SK-N-SH treated with all-trans-retinoic acid at 6 μM for 48 hours (cell line): ENCODE data around the gene CACNA1C.

ENCODE experiments used
- ATAC-seq: fragments of 200-7000 bp; cut with Tn5 transposase; 3 replicates; pipeline ENCODE4 v1.9.1; 2020; ENCODE audit warnings: mild to moderate bottlenecking, moderate library complexity
- BACH2 ChIP-seq: fragments of 250-450 bp; sonication (Bioruptor Pico); IDR thresholded peaks from 2 replicates; pipeline ENCODE4 v1.9.0; 2021; ENCODE audit warnings: mild to moderate bottlenecking, borderline replicate concordance
- CSDC2 ChIP-seq: fragments of 250-450 bp; sonication (Bioruptor Pico); IDR thresholded peaks from 2 replicates; pipeline ENCODE4 v1.5.0; 2020; ENCODE audit warnings: mild to moderate bottlenecking, moderate library complexity
- ESRRG ChIP-seq: fragments of 250-450 bp; sonication (Bioruptor Pico); IDR thresholded peaks from 2 replicates; pipeline ENCODE4 v1.6.1; 2021; ENCODE audit warnings: mild to moderate bottlenecking
- GLIS3 ChIP-seq: fragments of 250-450 bp; sonication (Bioruptor Pico); IDR thresholded peaks from 2 replicates; pipeline ENCODE4 v1.5.0; 2020; ENCODE audit warnings: mild to moderate bottlenecking, moderate library complexity
- ISL1 ChIP-seq: fragments of 250-450 bp; sonication (Bioruptor Pico); IDR thresholded peaks from 2 replicates; pipeline ENCODE4 v2.1.2; 2022; ENCODE audit warnings: mild to moderate bottlenecking, moderate library complexity
- OSR1 ChIP-seq: fragments of 250-450 bp; sonication (Bioruptor Pico); IDR thresholded peaks from 2 replicates; pipeline ENCODE4 v1.8.0; 2022; ENCODE audit warnings: moderate library complexity, mild to moderate bottlenecking, inconsistent platforms
- PATZ1 ChIP-seq: fragments of 250-450 bp; sonication (Bioruptor Pico); IDR thresholded peaks from 2 replicates; pipeline ENCODE4 v1.8.0; 2020; ENCODE audit warnings: mild to moderate bottlenecking, moderate library complexity, borderline replicate concordance
- POU6F1 ChIP-seq: fragments of 250-450 bp; sonication (Bioruptor Pico); IDR thresholded peaks from 2 replicates; pipeline ENCODE4 v1.8.0; 2021; ENCODE audit warnings: low read depth, mild to moderate bottlenecking, moderate library complexity, borderline replicate concordance
- PPARA ChIP-seq: fragments of 250-450 bp; sonication (Bioruptor Pico); IDR thresholded peaks from 2 replicates; pipeline ENCODE4 v1.5.0; 2020; ENCODE audit warnings: mild to moderate bottlenecking, borderline replicate concordance
- RARB ChIP-seq: fragments of 250-450 bp; sonication (Bioruptor Pico); IDR thresholded peaks from 2 replicates; pipeline ENCODE4 v1.8.0; 2021; ENCODE audit warnings: mild to moderate bottlenecking, moderate library complexity
- SNAI2 ChIP-seq: fragments of 250-450 bp; sonication (Bioruptor Pico); IDR thresholded peaks from 2 replicates; pipeline ENCODE4 v1.5.0; 2020; ENCODE audit warnings: mild to moderate bottlenecking, moderate library complexity
- TCF4 ChIP-seq: fragments of 250-450 bp; sonication (Bioruptor Pico); IDR thresholded peaks from 2 replicates; pipeline ENCODE4 v1.8.0; 2021; ENCODE audit warnings: mild to moderate bottlenecking, moderate library complexity, borderline replicate concordance
- TOX ChIP-seq: fragments of 250-450 bp; sonication (Bioruptor Pico); IDR thresholded peaks from 2 replicates; pipeline ENCODE4 v1.8.0; 2021; ENCODE audit warnings: mild to moderate bottlenecking, moderate library complexity, borderline replicate concordance
- ZC3H10 ChIP-seq: fragments of 250-450 bp; sonication (Bioruptor Pico); IDR thresholded peaks from 2 replicates; pipeline ENCODE4 v1.5.1; 2021; ENCODE audit warnings: mild to moderate bottlenecking, moderate library complexity
- ZFP3 ChIP-seq: fragments of 250-450 bp; sonication (Bioruptor Pico); IDR thresholded peaks from 2 replicates; pipeline ENCODE4 v1.5.0; 2020; ENCODE audit warnings: mild to moderate bottlenecking, moderate library complexity
- ZFP30 ChIP-seq: fragments of 450-650 bp; formaldehyde crosslinking; IDR thresholded peaks from 2 replicates; pipeline ENCODE4 v1.5.0; 2022; ENCODE audit warnings: mild to moderate bottlenecking, moderate library complexity
- ZNF565 ChIP-seq: fragments of 450-650 bp; formaldehyde crosslinking; conservative IDR thresholded peaks from 2 replicates; pipeline ENCODE4 v1.5.0; 2020; ENCODE audit warnings: low read depth, mild to moderate bottlenecking, moderate library complexity
- ZNF8 ChIP-seq: fragments of 450-650 bp; formaldehyde crosslinking; IDR thresholded peaks from 2 replicates; pipeline ENCODE4 v1.5.0; 2020; ENCODE audit warnings: mild to moderate bottlenecking, moderate library complexity
- TF ChIP-seq, protein P1 (sequence below): fragments of 250-450 bp; sonication (Bioruptor Pico); IDR thresholded peaks from 2 replicates; pipeline ENCODE4 v1.5.1; 2020; ENCODE audit warnings: low read depth, mild to moderate bottlenecking, moderate library complexity
- TF ChIP-seq, protein P2 (sequence below): fragments of 250-450 bp; sonication (Bioruptor Pico); IDR thresholded peaks from 2 replicates; pipeline ENCODE4 v1.5.0; 2020; ENCODE audit warnings: mild to moderate bottlenecking, moderate library complexity
- TF ChIP-seq, protein P3 (sequence below): fragments of 250-450 bp; sonication (Bioruptor Pico); IDR thresholded peaks from 2 replicates; pipeline ENCODE4 v1.5.1; 2021; ENCODE audit warnings: mild to moderate bottlenecking, moderate library complexity

Gene CACNA1C

GRCh38 chr12:2057041-2057794 is 4.4 kb downstream of the CACNA1C start (continued):
- TF ChIP-seq POU6F1 (CRISPR knock-in tag), result no peak
- TF ChIP-seq ISL1, result no peak
- no peak for TF ChIP-seq ZFP30 (CRISPR knock-in tag)
- no peak for TF ChIP-seq ZFP3 (CRISPR knock-in tag)

DNA sequence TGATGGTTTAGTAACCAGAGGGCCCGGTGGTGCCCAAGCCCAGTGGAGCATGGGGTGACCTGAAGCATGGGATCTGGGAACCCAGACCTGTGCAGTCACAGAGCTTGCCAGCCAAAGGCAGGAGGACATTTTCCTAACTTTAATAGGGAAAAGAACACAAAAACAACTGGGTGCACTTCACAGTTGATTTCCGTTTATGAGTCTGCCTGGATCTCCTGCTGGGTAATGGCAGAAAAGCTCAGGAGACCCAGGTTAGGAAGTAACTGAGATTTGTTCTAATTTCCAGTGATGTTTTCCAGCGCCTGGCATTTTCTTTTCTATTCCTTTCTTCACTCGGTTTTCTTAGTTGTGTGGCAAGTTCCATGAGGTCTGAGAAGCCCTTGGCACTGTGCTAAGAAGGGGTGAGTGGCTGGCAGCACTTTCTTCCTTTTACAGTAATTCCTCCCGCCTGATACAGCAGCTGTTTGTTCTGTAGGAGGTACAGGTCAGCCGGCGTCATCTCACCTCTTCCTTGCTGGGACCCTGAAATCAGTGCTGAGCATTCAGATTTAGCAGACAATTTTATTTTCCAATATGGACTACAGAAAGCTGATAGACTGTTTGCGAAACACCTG is 5.1 kb downstream of the CACNA1C start:
- TF ChIP-seq, protein P1, sequence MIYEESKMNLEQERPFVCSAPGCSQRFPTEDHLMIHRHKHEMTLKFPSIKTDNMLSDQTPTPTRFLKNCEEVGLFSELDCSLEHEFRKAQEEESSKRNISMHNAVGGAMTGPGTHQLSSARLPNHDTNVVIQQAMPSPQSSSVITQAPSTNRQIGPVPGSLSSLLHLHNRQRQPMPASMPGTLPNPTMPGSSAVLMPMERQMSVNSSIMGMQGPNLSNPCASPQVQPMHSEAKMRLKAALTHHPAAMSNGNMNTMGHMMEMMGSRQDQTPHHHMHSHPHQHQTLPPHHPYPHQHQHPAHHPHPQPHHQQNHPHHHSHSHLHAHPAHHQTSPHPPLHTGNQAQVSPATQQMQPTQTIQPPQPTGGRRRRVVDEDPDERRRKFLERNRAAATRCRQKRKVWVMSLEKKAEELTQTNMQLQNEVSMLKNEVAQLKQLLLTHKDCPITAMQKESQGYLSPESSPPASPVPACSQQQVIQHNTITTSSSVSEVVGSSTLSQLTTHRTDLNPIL (CRISPR knock-in tag), result no peak
- no peak for TF ChIP-seq GLIS3
- TF ChIP-seq TCF4 (CRISPR knock-in tag), result no peak
- no peak for TF ChIP-seq ZC3H10
- TF ChIP-seq, protein P2, sequence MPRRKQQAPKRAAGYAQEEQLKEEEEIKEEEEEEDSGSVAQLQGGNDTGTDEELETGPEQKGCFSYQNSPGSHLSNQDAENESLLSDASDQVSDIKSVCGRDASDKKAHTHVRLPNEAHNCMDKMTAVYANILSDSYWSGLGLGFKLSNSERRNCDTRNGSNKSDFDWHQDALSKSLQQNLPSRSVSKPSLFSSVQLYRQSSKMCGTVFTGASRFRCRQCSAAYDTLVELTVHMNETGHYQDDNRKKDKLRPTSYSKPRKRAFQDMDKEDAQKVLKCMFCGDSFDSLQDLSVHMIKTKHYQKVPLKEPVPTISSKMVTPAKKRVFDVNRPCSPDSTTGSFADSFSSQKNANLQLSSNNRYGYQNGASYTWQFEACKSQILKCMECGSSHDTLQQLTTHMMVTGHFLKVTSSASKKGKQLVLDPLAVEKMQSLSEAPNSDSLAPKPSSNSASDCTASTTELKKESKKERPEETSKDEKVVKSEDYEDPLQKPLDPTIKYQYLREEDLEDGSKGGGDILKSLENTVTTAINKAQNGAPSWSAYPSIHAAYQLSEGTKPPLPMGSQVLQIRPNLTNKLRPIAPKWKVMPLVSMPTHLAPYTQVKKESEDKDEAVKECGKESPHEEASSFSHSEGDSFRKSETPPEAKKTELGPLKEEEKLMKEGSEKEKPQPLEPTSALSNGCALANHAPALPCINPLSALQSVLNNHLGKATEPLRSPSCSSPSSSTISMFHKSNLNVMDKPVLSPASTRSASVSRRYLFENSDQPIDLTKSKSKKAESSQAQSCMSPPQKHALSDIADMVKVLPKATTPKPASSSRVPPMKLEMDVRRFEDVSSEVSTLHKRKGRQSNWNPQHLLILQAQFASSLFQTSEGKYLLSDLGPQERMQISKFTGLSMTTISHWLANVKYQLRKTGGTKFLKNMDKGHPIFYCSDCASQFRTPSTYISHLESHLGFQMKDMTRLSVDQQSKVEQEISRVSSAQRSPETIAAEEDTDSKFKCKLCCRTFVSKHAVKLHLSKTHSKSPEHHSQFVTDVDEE (CRISPR knock-in tag), result no peak
- no peak for TF ChIP-seq RARB (CRISPR knock-in tag)
- TF ChIP-seq, protein P3, sequence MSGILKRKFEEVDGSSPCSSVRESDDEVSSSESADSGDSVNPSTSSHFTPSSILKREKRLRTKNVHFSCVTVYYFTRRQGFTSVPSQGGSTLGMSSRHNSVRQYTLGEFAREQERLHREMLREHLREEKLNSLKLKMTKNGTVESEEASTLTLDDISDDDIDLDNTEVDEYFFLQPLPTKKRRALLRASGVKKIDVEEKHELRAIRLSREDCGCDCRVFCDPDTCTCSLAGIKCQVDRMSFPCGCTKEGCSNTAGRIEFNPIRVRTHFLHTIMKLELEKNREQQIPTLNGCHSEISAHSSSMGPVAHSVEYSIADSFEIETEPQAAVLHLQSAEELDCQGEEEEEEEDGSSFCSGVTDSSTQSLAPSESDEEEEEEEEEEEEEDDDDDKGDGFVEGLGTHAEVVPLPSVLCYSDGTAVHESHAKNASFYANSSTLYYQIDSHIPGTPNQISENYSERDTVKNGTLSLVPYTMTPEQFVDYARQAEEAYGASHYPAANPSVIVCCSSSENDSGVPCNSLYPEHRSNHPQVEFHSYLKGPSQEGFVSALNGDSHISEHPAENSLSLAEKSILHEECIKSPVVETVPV (CRISPR knock-in tag), result no peak
- no peak for TF ChIP-seq BACH2 (CRISPR knock-in tag)
- TF ChIP-seq POU6F1 (CRISPR knock-in tag), result no peak
- TF ChIP-seq PATZ1 (CRISPR knock-in tag), result no peak
- no peak for TF ChIP-seq ZFP3 (CRISPR knock-in tag)
- no peak for TF ChIP-seq PPARA (CRISPR knock-in tag)
- TF ChIP-seq SNAI2 (CRISPR knock-in tag), result no peak
- TF ChIP-seq TOX (CRISPR knock-in tag), result no peak
- no peak for TF ChIP-seq ZNF8 (CRISPR knock-in tag)
- TF ChIP-seq ESRRG (CRISPR knock-in tag), result no peak
- TF ChIP-seq ZNF565 (CRISPR knock-in tag), result no peak
- TF ChIP-seq CSDC2, result no peak
- TF ChIP-seq ISL1, result no peak
- no peak for TF ChIP-seq OSR1 (CRISPR knock-in tag)
- ATAC-seq, result no peak
